ENCODE results near the gene SPPL3.
"Not testable (repeated sequence)": the region's sequence is repeated elsewhere in the genome, so short reads cannot be mapped to it uniquely, and the experiment has no call there.

SPPL3 gene

GRCh38 chr12:120904197-120904773 lies at the start of gene SPPL3:
Gene SPPL3 (minus strand): TSS chr12:120904358. CDS start chr12:120903867, 491 bp downstream.
- DNase-seq = peak; percentile 95

GRCh38 chr12:120950807-120951206 lies 46.6 kb upstream of the SPPL3 start:
- DNase-seq = no peak

- not testable (repeated sequence) for DNase-seq
Measured at GRCh38 chr12:120950260-120950799, 46.2 kb upstream of the SPPL3 start.

- DNase-seq = not testable (repeated sequence)
Measured at GRCh38 chr12:120945516-120945915, 41.4 kb upstream of the SPPL3 start.

- DNase-seq = peak; percentile 31
Measured at GRCh38 chr12:120944645-120945217, 40.6 kb upstream of the SPPL3 start.

GRCh38 chr12:120943482-120943881 lies 39.3 kb upstream of the SPPL3 start:
- DNase-seq = no peak

GRCh38 chr12:120941846-120942405 lies 37.8 kb upstream of the SPPL3 start:
- DNase-seq = no peak

GRCh38 chr12:120941412-120941811 lies 37.3 kb upstream of the SPPL3 start:
- DNase-seq = no peak

- no peak for DNase-seq
Measured at GRCh38 chr12:120940799-120941198, 36.6 kb upstream of the SPPL3 start.

- no peak for DNase-seq
Measured at GRCh38 chr12:120940006-120940405, 35.8 kb upstream of the SPPL3 start.

- no peak for DNase-seq
Measured at GRCh38 chr12:120939523-120939922, 35.4 kb upstream of the SPPL3 start.

- no peak for DNase-seq
Measured at GRCh38 chr12:120938496-120938895, 34.3 kb upstream of the SPPL3 start.

GRCh38 chr12:120936197-120936596 lies 32.0 kb upstream of the SPPL3 start:
- no peak for DNase-seq

GRCh38 chr12:120933786-120934185 lies 29.6 kb upstream of the SPPL3 start:
- no peak for DNase-seq

GRCh38 chr12:120932956-120933526 lies 28.9 kb upstream of the SPPL3 start:
- no peak for DNase-seq

GRCh38 chr12:120932058-120932457 lies 27.9 kb upstream of the SPPL3 start:
- no peak for DNase-seq

GRCh38 chr12:120930032-120930431 lies 25.9 kb upstream of the SPPL3 start:
- DNase-seq = no peak

- no peak for DNase-seq
Measured at GRCh38 chr12:120928864-120929652, 24.9 kb upstream of the SPPL3 start.

- no peak for DNase-seq
Measured at GRCh38 chr12:120925740-120926563, 21.8 kb upstream of the SPPL3 start.

GRCh38 chr12:120922279-120922678 lies 18.1 kb upstream of the SPPL3 start:
- DNase-seq = no peak

- DNase-seq = no peak
Measured at GRCh38 chr12:120921637-120922036, 17.5 kb upstream of the SPPL3 start.

GRCh38 chr12:120920178-120920577 lies 16.0 kb upstream of the SPPL3 start:
- DNase-seq = no peak

Measured in right hindlimb (tissue), 1 donor.